ENCODE data around the gene CALM1.

GRCh38 chr14:90453401-90453951, 56.6 kb downstream of the CALM1 start:
- TF ChIP-seq CTCF (IDR thresholded peaks at IDR 0.05; ENCODE audit: poor library complexity, severe bottlenecking), result no peak
- TF ChIP-seq EP300 (conservative IDR thresholded peaks at IDR 0.05; ENCODE audit: poor library complexity, severe bottlenecking), result no peak
- TF ChIP-seq TAF1 (IDR thresholded peaks at IDR 0.05; ENCODE audit: low read depth), result no peak
- TF ChIP-seq EZH2 (IDR thresholded peaks at IDR 0.05; ENCODE audit: borderline replicate concordance, insufficient read depth, low read length, poor library complexity, severe bottlenecking), result no peak

Data from neural cell (in vitro differentiated cells).